ENCODE results near the gene TMTC1.

Gene TMTC1

GRCh38 chr12:29780084-29780483 is 3.7 kb downstream of the TMTC1 start:
- H3K4me3 ChIP-seq (ENCODE audit: low read length), result no peak overlapping the region
- TF ChIP-seq, protein P1, sequence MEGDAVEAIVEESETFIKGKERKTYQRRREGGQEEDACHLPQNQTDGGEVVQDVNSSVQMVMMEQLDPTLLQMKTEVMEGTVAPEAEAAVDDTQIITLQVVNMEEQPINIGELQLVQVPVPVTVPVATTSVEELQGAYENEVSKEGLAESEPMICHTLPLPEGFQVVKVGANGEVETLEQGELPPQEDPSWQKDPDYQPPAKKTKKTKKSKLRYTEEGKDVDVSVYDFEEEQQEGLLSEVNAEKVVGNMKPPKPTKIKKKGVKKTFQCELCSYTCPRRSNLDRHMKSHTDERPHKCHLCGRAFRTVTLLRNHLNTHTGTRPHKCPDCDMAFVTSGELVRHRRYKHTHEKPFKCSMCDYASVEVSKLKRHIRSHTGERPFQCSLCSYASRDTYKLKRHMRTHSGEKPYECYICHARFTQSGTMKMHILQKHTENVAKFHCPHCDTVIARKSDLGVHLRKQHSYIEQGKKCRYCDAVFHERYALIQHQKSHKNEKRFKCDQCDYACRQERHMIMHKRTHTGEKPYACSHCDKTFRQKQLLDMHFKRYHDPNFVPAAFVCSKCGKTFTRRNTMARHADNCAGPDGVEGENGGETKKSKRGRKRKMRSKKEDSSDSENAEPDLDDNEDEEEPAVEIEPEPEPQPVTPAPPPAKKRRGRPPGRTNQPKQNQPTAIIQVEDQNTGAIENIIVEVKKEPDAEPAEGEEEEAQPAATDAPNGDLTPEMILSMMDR (conservative IDR thresholded peaks at IDR 0.05; ENCODE audit: low read length), result no peak
- DNase-seq (ENCODE audit: low read depth), result no peak

- TF ChIP-seq, protein P1 (conservative IDR thresholded peaks at IDR 0.05; ENCODE audit: low read length), result no peak
- H3K4me3 ChIP-seq (ENCODE audit: low read length), result no peak overlapping the region
- no peak for DNase-seq (ENCODE audit: low read depth)
Measured at GRCh38 chr12:29778531-29778930, 5.2 kb downstream of the TMTC1 start.

DNA sequence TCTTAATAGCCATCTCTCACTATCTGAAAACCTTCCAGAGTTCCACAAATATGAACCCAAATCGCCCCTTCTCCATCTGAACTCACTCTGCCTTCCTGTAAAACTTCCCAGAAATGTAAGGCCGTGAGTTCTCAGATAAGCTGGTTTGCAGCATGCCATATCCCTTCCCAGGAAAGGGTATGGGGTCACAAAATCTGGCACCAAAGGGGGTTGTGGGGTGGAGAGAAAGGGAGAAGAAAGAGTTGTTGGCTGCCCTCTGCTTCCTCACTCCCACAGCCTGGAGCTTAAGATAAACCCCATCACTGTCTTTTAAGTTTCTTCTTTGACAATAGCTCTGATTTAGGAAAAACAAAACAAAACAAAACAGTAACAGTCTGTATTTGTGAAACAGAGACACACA is 10.7 kb downstream of the TMTC1 start:
- no peak overlapping the region for H3K4me3 ChIP-seq (ENCODE audit: low read length)
- no peak for DNase-seq (ENCODE audit: low read depth)
- TF ChIP-seq, protein P1 (conservative IDR thresholded peaks at IDR 0.05; ENCODE audit: low read length), result no peak

DNA sequence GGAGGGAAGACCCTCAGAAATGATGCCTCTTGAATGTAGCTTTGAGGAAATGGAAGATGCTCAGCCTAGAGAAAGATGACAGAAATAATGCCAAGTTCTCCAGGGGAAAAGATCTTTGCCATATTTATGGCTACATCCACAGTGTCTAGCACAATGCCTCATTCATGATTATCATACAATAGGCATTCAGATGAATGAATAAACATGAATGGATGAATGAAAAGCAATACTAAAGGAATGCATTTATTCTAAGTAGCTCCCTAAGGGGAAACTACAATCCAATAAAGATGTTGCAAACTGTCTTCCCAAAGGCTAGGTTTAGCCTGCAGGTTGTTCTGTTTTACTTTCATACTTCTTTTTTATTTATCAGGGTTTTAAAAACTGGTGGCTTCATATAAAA is 12.0 kb downstream of the TMTC1 start:
- no peak overlapping the region for H3K4me3 ChIP-seq (ENCODE audit: low read length)
- TF ChIP-seq, protein P1 (conservative IDR thresholded peaks at IDR 0.05; ENCODE audit: low read length), result no peak
- DNase-seq (ENCODE audit: low read depth), result no peak

- no peak overlapping the region for H3K4me3 ChIP-seq (ENCODE audit: low read length)
- TF ChIP-seq, protein P1 (conservative IDR thresholded peaks at IDR 0.05; ENCODE audit: low read length), result no peak
- no peak for DNase-seq (ENCODE audit: low read depth)
Measured at GRCh38 chr12:29771165-29771564, 12.6 kb downstream of the TMTC1 start.

GRCh38 chr12:29769162-29769858 is 14.4 kb downstream of the TMTC1 start:
- no peak overlapping the region for H3K4me3 ChIP-seq (ENCODE audit: low read length)
- peak; percentile 41 for DNase-seq (ENCODE audit: low read depth)
- TF ChIP-seq, protein P1 (conservative IDR thresholded peaks at IDR 0.05; ENCODE audit: low read length), result no peak

DNA sequence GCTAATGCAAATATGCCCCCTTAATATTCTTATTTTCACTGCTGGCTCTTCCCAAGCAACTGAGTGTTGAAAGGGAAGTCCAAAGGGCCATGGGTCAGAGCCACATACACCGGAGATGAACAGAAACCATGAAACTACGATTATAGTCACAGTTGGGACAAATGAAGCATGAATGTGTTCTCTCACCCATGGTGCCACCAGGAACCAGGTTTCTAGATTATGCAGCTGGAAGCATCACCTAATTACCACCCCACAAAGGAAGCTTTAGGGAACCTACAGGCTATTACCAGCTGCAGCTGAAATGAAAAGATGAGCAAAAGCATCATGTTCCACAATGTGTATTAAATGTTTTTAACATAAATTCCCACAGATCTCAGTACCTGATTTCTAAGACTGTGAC is 15.4 kb downstream of the TMTC1 start:
- DNase-seq (ENCODE audit: low read depth), result no peak
- TF ChIP-seq, protein P1 (conservative IDR thresholded peaks at IDR 0.05; ENCODE audit: low read length), result no peak
- H3K4me3 ChIP-seq (ENCODE audit: low read length), result no peak overlapping the region

Data from AG10803 (cell line).